IPS-11a (cell line): ENCODE data around the gene TBC1D22A.

ENCODE experiments used
- H3K4me3 ChIP-seq: one replicate; pipeline ENCODE4 v1.5.1; 2013; ENCODE audit warnings: low read depth, low read length, control low read depth

The TBC1D22A gene

DNA sequence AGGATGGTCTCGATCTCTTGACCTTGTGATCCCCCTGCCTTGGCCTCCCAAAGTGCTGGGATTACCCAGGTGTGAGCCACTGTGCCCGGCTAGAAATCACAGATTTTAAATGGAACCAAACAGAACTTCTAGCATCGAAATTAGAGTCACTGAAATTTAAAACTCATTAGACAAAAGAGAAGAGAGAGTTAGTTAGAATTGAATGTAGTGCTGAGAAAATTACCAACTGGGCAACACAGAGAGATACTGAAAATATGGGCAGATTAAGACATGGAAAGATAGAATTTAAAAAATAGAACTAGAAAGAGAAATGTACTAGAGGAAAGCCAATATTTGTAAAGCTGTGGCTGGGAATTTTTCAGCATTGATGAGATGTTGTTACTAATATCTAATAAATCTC lies 217.9 kb downstream of the TBC1D22A start:
- no peak overlapping the region for H3K4me3 ChIP-seq

GRCh38 chr22:46982635-46983034 lies 220.2 kb downstream of the TBC1D22A start:
- no peak overlapping the region for H3K4me3 ChIP-seq

GRCh38 chr22:46983046-46983445 lies 220.6 kb downstream of the TBC1D22A start:
- H3K4me3 ChIP-seq = no peak overlapping the region

- no peak overlapping the region for H3K4me3 ChIP-seq
Observed at GRCh38 chr22:46984751-46985506, 222.5 kb downstream of the TBC1D22A start.

DNA sequence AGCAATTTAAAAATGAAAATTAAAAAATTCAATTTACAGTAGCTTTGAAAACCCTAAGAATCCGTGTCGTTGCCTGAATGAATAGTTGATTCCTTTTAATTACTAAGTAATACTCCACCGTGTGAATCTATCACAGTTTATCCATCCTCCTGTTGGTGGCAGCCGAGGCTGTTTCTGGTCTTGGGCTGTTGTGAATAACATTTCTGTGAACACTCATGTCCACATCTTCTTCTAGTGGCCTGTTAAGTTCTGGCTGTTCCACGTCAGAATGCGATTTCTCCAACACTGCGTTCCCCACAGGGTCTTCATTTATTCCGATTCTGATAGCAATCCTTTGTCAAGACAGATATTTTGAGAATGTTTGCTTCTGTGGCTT lies 223.0 kb downstream of the TBC1D22A start:
- H3K4me3 ChIP-seq = no peak overlapping the region

- no peak overlapping the region for H3K4me3 ChIP-seq
Observed at GRCh38 chr22:46986788-46987187, 224.3 kb downstream of the TBC1D22A start.

DNA sequence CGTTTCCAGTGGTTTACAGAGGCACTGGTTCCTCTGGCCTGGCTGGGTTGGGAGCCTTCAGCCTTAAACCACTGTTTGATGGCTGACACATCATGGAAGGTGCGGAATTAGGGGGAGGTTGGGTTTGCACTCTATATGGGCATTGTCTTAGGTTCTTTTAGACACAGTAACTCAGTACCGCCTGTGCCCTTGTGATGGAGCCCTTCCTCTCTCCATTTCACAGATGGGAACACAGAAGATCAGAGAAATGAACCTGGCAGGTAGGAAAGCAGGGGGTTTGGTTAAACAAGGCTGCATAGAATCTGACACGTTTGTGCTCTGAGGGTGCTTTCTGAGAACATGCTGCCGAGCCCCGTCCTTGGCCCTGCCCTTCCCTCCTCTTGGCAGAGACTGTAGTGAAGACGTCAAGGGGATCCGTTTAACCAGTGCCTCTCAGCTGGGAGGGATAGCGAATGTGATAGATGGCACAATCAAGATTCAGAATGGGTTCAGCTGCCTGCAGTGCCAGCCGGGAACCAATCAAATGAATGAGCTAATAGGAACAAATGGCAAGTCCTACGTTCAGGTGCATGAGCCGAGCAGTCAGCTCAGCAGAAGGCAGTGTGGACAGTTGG lies 228.6 kb downstream of the TBC1D22A start:
- no peak overlapping the region for H3K4me3 ChIP-seq

DNA sequence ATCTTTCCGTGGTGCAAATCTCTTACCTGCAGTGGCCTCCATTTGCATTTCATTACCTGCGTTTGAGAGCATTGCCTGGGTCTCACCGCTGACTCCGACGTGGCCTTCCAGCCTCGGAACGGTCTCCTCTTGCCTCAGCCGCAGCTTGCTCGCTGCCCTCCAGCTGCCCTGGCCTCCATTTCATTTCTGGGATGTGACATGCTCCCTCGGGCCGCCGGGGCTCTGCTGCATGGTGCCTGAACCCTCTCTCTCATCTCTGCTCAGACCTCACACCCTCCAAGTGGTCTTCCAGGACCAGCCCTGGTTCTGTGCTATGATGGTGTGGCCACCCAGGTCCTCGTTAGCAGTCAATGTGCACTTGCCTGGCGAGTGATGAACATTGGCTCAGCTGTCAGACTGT lies 229.2 kb downstream of the TBC1D22A start:
- no peak overlapping the region for H3K4me3 ChIP-seq

DNA sequence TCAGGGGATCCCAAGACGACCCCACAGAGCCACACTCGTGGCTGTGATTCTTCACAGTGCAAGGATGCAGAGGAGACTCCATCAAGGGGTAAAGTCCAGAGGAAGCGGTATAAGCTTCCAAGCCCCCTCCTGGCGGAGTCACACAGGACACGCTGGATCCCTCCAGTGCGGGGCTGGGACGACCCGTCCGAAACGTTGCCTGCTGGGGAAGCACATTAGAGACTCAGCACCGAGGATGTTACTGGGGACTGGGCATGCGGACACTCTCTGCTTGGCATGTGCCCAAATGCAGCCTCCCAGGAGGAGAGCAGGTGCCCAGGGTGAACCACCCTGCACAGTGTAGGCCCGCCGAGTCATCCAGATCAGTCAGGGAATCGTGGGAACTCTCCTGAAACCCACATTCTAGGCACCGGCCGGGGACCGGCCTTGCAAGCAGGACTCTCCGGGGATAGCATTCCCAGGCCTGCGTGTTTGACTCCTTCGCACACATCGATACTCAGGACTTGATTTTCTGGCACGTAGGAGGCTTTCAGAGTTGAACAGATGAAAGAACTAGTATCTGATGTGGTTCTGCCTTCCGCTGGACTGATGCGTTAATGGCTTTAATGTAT lies 229.8 kb downstream of the TBC1D22A start:
- no peak overlapping the region for H3K4me3 ChIP-seq

- H3K4me3 ChIP-seq = no peak overlapping the region
Observed at GRCh38 chr22:46993633-46994032, 231.2 kb downstream of the TBC1D22A start.

DNA sequence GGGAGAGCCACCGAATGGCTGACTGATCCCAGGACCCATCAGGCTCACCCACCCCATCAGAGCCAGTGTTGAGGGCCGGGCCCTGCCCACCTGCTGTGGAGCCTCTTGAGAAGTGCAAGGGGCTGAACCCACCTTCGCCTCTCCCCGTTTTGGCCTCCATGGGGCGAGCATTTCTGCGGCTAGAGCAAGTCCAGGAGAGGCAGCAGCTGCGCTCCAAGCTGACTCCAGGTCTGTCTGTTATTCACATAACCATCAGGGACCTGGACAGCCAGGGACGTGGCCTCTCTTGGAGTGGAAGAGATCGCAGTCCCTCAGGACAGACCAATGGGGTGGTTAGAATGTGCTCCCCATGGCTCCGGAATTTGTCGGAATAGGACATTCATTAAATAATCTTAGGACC lies 231.8 kb downstream of the TBC1D22A start:
- H3K4me3 ChIP-seq = no peak overlapping the region

GRCh38 chr22:46994983-46995382 lies 232.5 kb downstream of the TBC1D22A start:
- H3K4me3 ChIP-seq = no peak overlapping the region

GRCh38 chr22:46995501-46996360 lies 233.3 kb downstream of the TBC1D22A start:
- H3K4me3 ChIP-seq = no peak overlapping the region

DNA sequence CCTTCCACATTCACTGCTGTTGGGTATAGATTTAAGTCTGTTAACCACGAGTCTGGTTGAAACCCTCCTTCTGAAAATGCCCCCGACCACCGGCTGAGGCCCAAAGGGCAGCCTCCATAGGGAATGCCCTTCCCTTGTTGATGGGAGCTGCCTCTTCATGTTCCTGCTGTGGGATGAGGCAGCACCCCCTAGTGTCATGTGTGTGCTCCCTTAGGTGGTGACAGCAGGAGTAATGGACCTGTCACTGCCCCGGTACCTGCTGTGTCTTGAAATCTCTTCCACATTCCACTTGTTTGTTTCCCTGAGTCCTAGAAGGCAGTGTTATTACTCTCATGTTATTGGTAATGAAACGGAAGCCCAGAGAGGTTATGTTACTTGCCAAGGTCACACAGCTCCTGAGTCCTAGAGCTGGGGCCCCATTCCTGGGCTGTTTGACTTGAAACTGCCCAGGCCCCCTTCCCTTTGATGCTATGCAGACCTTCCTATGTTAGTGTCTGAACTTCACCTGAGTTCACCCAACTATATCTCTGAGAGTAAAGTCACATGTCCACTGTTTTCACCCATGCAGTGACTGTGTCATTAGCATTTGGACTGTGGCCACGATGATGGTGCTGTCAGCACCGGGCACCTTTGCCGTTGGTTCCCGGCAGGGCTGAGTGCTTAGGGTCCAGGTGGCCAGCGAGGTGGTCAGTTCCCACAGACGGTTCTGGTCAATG lies 234.3 kb downstream of the TBC1D22A start:
- H3K4me3 ChIP-seq = no peak overlapping the region

DNA sequence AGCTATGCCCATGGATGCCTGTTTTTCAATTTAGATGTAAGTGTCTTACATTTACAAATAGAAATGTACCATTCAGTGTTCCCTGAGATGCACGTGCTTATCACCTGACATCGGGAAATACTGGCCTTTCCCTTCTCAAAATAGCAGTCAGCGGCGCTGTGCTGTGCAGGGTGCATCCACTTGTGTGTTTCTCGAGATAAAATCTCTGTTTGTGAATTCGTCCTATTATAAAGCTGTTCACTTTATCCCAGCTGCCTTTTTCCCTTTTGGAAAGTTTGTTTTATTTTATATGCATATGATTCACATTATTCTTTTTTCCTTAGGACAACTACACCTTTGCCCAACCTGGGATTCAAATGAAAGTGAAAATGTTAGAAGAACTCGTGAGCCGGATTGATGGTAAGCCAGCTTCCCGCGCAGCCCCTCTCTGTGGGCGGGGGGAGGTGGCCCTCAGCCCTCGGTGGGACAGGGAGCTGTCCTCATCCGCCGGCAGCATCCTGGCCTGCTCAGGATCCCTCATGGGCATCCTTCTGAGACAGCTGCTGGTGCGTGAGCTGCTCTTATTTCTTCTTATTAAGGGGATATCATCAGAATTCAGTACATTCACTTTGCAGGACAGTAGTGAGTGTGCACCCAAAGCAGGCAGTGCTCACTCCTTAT lies 235.0 kb downstream of the TBC1D22A start:
- no peak overlapping the region for H3K4me3 ChIP-seq

GRCh38 chr22:46998331-46998730 lies 235.9 kb downstream of the TBC1D22A start:
- H3K4me3 ChIP-seq = no peak overlapping the region

DNA sequence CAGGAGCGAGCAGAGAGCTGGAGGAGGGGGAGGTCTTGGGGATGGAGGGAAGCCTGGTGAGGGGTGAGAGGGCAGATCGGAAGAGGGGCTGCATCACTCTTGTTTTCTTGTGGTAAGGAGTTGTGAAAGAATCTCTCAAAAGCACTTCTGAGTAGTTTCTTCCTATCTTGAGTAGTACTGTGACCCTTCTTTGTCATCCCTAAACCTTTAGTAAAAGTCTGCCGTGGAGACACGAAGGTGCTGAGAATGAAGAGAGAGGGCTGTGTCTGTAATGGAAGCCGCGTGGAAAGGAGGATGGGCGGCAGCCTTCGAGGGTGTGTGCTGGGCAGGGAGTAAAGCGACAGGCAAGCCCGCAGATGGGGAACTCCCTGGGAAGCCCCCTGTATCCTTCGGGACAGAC lies 237.8 kb downstream of the TBC1D22A start:
- H3K4me3 ChIP-seq = no peak overlapping the region

DNA sequence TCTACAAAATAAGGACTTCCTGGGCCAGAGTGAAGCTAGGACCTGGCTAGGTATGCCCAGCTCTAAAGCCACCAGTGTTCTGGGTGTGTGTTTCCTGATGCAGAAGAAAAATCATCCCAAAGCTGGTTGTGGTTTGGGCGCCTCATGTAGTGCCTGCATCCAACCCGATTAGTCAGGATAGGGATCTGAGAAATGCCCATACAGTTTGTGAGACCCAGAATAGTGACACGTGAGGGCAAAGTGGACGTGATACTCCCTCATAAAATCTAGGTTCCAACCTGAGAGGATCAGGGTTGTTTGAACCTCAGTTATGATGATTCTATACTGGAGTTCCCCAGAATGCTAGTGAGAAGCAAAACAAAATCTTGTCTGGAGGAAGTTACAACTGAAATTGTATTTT lies 238.4 kb downstream of the TBC1D22A start:
- no peak overlapping the region for H3K4me3 ChIP-seq

GRCh38 chr22:47001288-47001687 lies 238.8 kb downstream of the TBC1D22A start:
- no peak overlapping the region for H3K4me3 ChIP-seq

- H3K4me3 ChIP-seq = no peak overlapping the region
Observed at GRCh38 chr22:47002692-47003091, 240.2 kb downstream of the TBC1D22A start.
